IMR-90 (cell line): ENCODE results near the gene LAMC3. TPM values are rescaled to one million over a fixed set of nuclear protein-coding genes. Genes with fewer than 3 reads are reported as not detected.

Experiments used
- ATAC-seq: fragments of 200-7000 bp; cut with Tn5 transposase; 2 replicates; pipeline ENCODE4 v1.9.1; 2020; ENCODE audit warnings: low read depth, mild to moderate bottlenecking, moderate library complexity
- BruUV-seq: library from RNA; stranded (reverse); fragments of 400-500 nt; replicated peaks from 2 replicates; lab custom pipeline; 2021; lab: Mats Ljungman, UMichigan
- CTCF ChIA-PET: fragments of 300-600 bp; formaldehyde crosslinking; extraction: SDS; loops from one replicate; lab custom pipeline; 2021; ENCODE audit warnings: antibody characterized with exemption; lab: Yijun Ruan, JAX
- POLR2A ChIA-PET: fragments of 300-600 bp; sonication (Branson Sonifier 250); formaldehyde crosslinking; loops from one replicate; lab custom pipeline; 2022; ENCODE audit warnings: antibody characterized with exemption; ENCODE audit not compliant: unreplicated experiment; lab: Charles Lee
- DNase-seq: peaks from one replicate; pipeline ENCODE4 v3.0.0; 2013
- H2AFZ ChIP-seq: replicated peaks from 2 replicates; pipeline ENCODE3; 2013; ENCODE audit warnings: low read length, mild to moderate bottlenecking; ENCODE audit not compliant: poor library complexity
- H2AK5ac ChIP-seq: 2 replicates; pipeline ENCODE4 v1.6.1; 2013; ENCODE audit warnings: low read depth, low read length, inconsistent platforms
- H2AK9ac ChIP-seq: replicated peaks from 2 replicates; pipeline ENCODE3; 2013; ENCODE audit warnings: mild to moderate bottlenecking, low read depth, low read length, moderate library complexity; ENCODE audit not compliant: poor library complexity
- H2BK120ac ChIP-seq: 2 replicates; pipeline ENCODE4 v1.6.1; 2013; ENCODE audit warnings: low read depth, low read length, inconsistent platforms
- H2BK15ac ChIP-seq: 3 replicates; pipeline ENCODE4 v1.6.1; 2013; ENCODE audit warnings: low read depth, low read length, inconsistent platforms
- H2BK20ac ChIP-seq: 2 replicates; pipeline ENCODE4 v1.6.1; 2013; ENCODE audit warnings: low read depth, mild to moderate bottlenecking, inconsistent platforms, low read length, moderate library complexity
- H2BK5ac ChIP-seq: 2 replicates; pipeline ENCODE4 v1.6.1; 2013; ENCODE audit warnings: mild to moderate bottlenecking, low read depth, low read length, inconsistent platforms; ENCODE audit not compliant: poor library complexity, severe bottlenecking
- H3K14ac ChIP-seq: replicated peaks from 2 replicates; pipeline ENCODE4 v1.6.1; 2013; ENCODE audit warnings: low read depth, low read length, inconsistent platforms
- H3K18ac ChIP-seq: 2 replicates; pipeline ENCODE4 v1.6.1; 2013; ENCODE audit warnings: low read depth, low read length, control low read depth
- H3K23ac ChIP-seq: 2 replicates; pipeline ENCODE4 v1.6.1; 2013; ENCODE audit warnings: low read depth, low read length, inconsistent platforms
- H3K27ac ChIP-seq: 2 replicates; pipeline ENCODE4 v1.5.1; 2013; ENCODE audit warnings: mild to moderate bottlenecking, control low read depth, low read length; ENCODE audit not compliant: insufficient read depth
- H3K27me3 ChIP-seq: 2 replicates; pipeline ENCODE4 v1.6.1; 2013; ENCODE audit warnings: low read length; ENCODE audit not compliant: control insufficient read depth, insufficient read depth
- H3K36me3 ChIP-seq: 2 replicates; pipeline ENCODE4 v1.6.1; 2013; ENCODE audit warnings: low read length, mixed read lengths; ENCODE audit not compliant: control insufficient read depth, insufficient read depth
- H3K4ac ChIP-seq: 2 replicates; pipeline ENCODE4 v1.6.1; 2013; ENCODE audit warnings: low read depth, low read length, inconsistent platforms
- H3K4me1 ChIP-seq: 2 replicates; pipeline ENCODE4 v1.6.1; 2013; ENCODE audit warnings: low read length, mixed read lengths; ENCODE audit not compliant: control insufficient read depth, insufficient read depth
- H3K4me2 ChIP-seq: 2 replicates; pipeline ENCODE4 v1.6.1; 2013; ENCODE audit warnings: low read depth, mild to moderate bottlenecking, control low read depth, low read length, moderate library complexity
- H3K4me3 ChIP-seq: 2 replicates; pipeline ENCODE4 v1.5.1; 2013; ENCODE audit warnings: low read depth, mild to moderate bottlenecking, control low read depth, low read length, moderate library complexity; ENCODE audit not compliant: insufficient read depth
- H3K56ac ChIP-seq: 2 replicates; pipeline ENCODE4 v1.6.1; 2013; ENCODE audit warnings: low read length, inconsistent platforms; ENCODE audit not compliant: insufficient read depth; ENCODE audit errors: extremely low read depth
- H3K79me1 ChIP-seq, 2 experiments: 2 replicates each; pipeline ENCODE4 v1.6.1; 2013; ENCODE audit warnings: low read length in 2 of 2, inconsistent platforms in 1 of 2, low read depth in 1 of 2
- H3K9ac ChIP-seq: 2 replicates; pipeline ENCODE4 v1.6.1; 2013; ENCODE audit warnings: low read depth, low read length, control low read depth
- H3K9me1 ChIP-seq: 2 replicates; pipeline ENCODE4 v1.6.1; 2013; ENCODE audit warnings: low read length, inconsistent platforms; ENCODE audit not compliant: insufficient read depth
- H3K9me3 ChIP-seq: 2 replicates; pipeline ENCODE4 v1.6.1; 2013; ENCODE audit warnings: low read length; ENCODE audit not compliant: control insufficient read depth, insufficient read depth
- H4K20me1 ChIP-seq: 2 replicates; pipeline ENCODE4 v1.6.1; 2013; ENCODE audit warnings: low read length, inconsistent platforms; ENCODE audit not compliant: insufficient read depth
- H4K5ac ChIP-seq: 2 replicates; pipeline ENCODE4 v1.6.1; 2013; ENCODE audit warnings: mild to moderate bottlenecking, low read depth, low read length, control low read depth
- H4K8ac ChIP-seq, 2 experiments: 2 replicates each; pipeline ENCODE4 v1.6.1; 2013; ENCODE audit warnings: low read depth in 2 of 2, low read length in 2 of 2, control low read depth in 1 of 2, inconsistent platforms in 1 of 2
- H4K91ac ChIP-seq: 2 replicates; pipeline ENCODE4 v1.6.1; 2013; ENCODE audit warnings: low read depth, low read length, inconsistent platforms; ENCODE audit not compliant: insufficient read depth
- BHLHE40 ChIP-seq: fragments of 150-350 bp; IDR thresholded peaks from 2 replicates; pipeline ENCODE4 v1.6.1; 2016; ENCODE audit warnings: mild to moderate bottlenecking, low read depth, low read length
- CEBPB ChIP-seq: IDR thresholded peaks from 2 replicates; pipeline ENCODE4 v1.6.1; 2012; ENCODE audit warnings: low read depth, low read length, improper control_type of control experiment
- FOS ChIP-seq: fragments of 150-350 bp; IDR thresholded peaks from 2 replicates; pipeline ENCODE4 v1.6.1; 2016; ENCODE audit warnings: low read depth, low read length
- MAFK ChIP-seq: IDR thresholded peaks from 2 replicates; pipeline ENCODE4 v1.6.1; 2012; ENCODE audit warnings: low read depth, low read length, improper control_type of control experiment
- MXI1 ChIP-seq: IDR thresholded peaks from 2 replicates; pipeline ENCODE4 v1.6.1; 2012; ENCODE audit warnings: low read depth, mild to moderate bottlenecking, low read length, moderate library complexity, borderline replicate concordance
- NFE2L2 ChIP-seq: fragments of 150-350 bp; IDR thresholded peaks from 2 replicates; pipeline ENCODE4 v1.6.1; 2016; ENCODE audit warnings: low read depth, mild to moderate bottlenecking, low read length
- POLR2A ChIP-seq: IDR thresholded peaks from 2 replicates; pipeline ENCODE4 v1.6.1; 2012; ENCODE audit warnings: mild to moderate bottlenecking, low read depth, low read length
- RAD21 ChIP-seq: IDR thresholded peaks from 2 replicates; pipeline ENCODE4 v1.6.1; 2012; ENCODE audit warnings: low read length, improper control_type of control experiment
- RCOR1 ChIP-seq: IDR thresholded peaks from 2 replicates; pipeline ENCODE4 v1.6.1; 2012; ENCODE audit warnings: mild to moderate bottlenecking, low read length, improper control_type of control experiment; ENCODE audit not compliant: insufficient replicate concordance
- RFX5 ChIP-seq: IDR thresholded peaks from 2 replicates; pipeline ENCODE4 v1.8.0; 2012; ENCODE audit warnings: low read depth, mild to moderate bottlenecking, low read length, moderate library complexity
- WGBS, 2 experiments: methylation state at CpG; one replicate each; pipeline versions ENCODE4 v1.1.5 to v1.1.7; 2013; ENCODE audit warnings: missing lambda C conversion rate in 2 of 2; ENCODE audit not compliant: insufficient read length in 1 of 2; ENCODE audit errors: extremely low coverage in 2 of 2; 5-methylcytosine and 5-hydroxymethylcytosine counted together
- dilution Hi-C: fragments of 300-500 bp; cut with HindIII; formaldehyde crosslinking; loops from one replicate; pipeline ENCODE4 v1.14.3; 2018; ENCODE audit warnings: low sequenced_read_pairs; ENCODE audit not compliant: unreplicated experiment
- in situ Hi-C: fragments of 300-500 bp; cut with MboI; formaldehyde crosslinking; loops from 3 replicates; pipeline ENCODE4 v1.14.3; 2019; ENCODE audit warnings: low sequenced_read_pairs, inconsistent platforms, mixed read lengths
- intact Hi-C: fragments of 100-400 bp; cut with micrococcal nuclease; formaldehyde crosslinking; loops from 2 replicates; pipeline ENCODE4 v1.10.0; 2022
- polyA plus RNA-seq, 3 experiments: library from polyadenylated mRNA; depleted of rRNA; stranded (reverse); fragments of >200 nt; gene quantifications; 2 replicates each; pipeline ENCODE4 v1.2.3, GENCODE V29; 2012; ENCODE audit warnings: low replicate concordance in 1 of 3
- total RNA-seq: library from RNA; depleted of rRNA; stranded (reverse); fragments of >200 nt; gene quantifications from 2 replicates; pipeline ENCODE4 v1.2.3, GENCODE V29; 2012
- TF ChIP-seq, protein P1 (sequence below): conservative IDR thresholded peaks from 2 replicates; pipeline ENCODE4 v1.5.1; 2012; ENCODE audit warnings: mild to moderate bottlenecking, low read depth, low read length, improper control_type of control experiment
- TF ChIP-seq, protein P2 (sequence below): fragments of 150-350 bp; IDR thresholded peaks from 2 replicates; pipeline ENCODE4 v1.6.1; 2017; ENCODE audit warnings: mild to moderate bottlenecking, antibody characterized with exemption, low read length, low read depth
- TF ChIP-seq, protein P3 (sequence below): fragments of 150-350 bp; IDR thresholded peaks from 2 replicates; pipeline ENCODE4 v1.6.1; 2016; ENCODE audit warnings: low read depth, mild to moderate bottlenecking, low read length, moderate library complexity, borderline replicate concordance

The LAMC3 gene
- total and polyA plus RNA-seq, 2 of the 4 experiments (the other 2 are of a cell fraction) = not detected

- no TSS peak for BruUV-seq
- Histone ChIP-seq H3K27me3 (peaks cover 15% of the 10 kb centered on the region), H4K8ac (no peak overlapping the region), H3K79me1 (no peaks in the 10 kb centered on the region), H3K14ac (no peak overlapping the region), H4K20me1 (0 out of 2 replicates have a peak, but pooled peaks cover 3% of the 10 kb centered on the region), H3K4me2 (no peak overlapping the region), H2AFZ (peak overlapping the region; percentile 14), H2BK15ac (no peak overlapping the region), H2BK20ac (no peak overlapping the region), H3K9me1 (peaks cover 7% of the 10 kb centered on the region; the same call in 1 of the 2 replicates), H3K9me3 (no peaks in the 10 kb centered on the region), H3K27ac (no peak overlapping the region), H3K9ac (no peak overlapping the region), H4K91ac (no peak overlapping the region), H3K56ac (no peak overlapping the region), H2AK9ac (peak overlapping the region; percentile 79), H3K23ac (no peak overlapping the region), H3K4me3 (no peak overlapping the region), H2BK120ac (no peak overlapping the region), H2BK5ac (no peak overlapping the region), H4K5ac (no peak overlapping the region), H3K4me1 (peaks cover 10% of the 10 kb centered on the region; the same call in 1 of the 2 replicates), H2AK5ac (no peak overlapping the region), H3K18ac (no peak overlapping the region), H3K4ac (no peak overlapping the region), H3K36me3 (no peaks in the 10 kb centered on the region)
- in situ Hi-C loops = loop anchor here (5.0 kb wide), 1 partner anchor 287 kb away; no protein-coding TSS in a partner anchor
- no peak for DNase-seq
- intact Hi-C loops = loop anchor here (5.0 kb wide), 3 partner anchors 57 to 222 kb away; partner anchors contain the start of gene FIBCD1
- POLR2A ChIA-PET = no interaction called here
- CTCF ChIA-PET = no interaction called here
- dilution Hi-C loops = no loop called here
- WGBS, 2 experiments = 78% methylated on average over 3 of the region's 6 CpGs; no CpG with 5 or more reads in 1 of the 2 experiments
- TF ChIP-seq, protein P1, sequence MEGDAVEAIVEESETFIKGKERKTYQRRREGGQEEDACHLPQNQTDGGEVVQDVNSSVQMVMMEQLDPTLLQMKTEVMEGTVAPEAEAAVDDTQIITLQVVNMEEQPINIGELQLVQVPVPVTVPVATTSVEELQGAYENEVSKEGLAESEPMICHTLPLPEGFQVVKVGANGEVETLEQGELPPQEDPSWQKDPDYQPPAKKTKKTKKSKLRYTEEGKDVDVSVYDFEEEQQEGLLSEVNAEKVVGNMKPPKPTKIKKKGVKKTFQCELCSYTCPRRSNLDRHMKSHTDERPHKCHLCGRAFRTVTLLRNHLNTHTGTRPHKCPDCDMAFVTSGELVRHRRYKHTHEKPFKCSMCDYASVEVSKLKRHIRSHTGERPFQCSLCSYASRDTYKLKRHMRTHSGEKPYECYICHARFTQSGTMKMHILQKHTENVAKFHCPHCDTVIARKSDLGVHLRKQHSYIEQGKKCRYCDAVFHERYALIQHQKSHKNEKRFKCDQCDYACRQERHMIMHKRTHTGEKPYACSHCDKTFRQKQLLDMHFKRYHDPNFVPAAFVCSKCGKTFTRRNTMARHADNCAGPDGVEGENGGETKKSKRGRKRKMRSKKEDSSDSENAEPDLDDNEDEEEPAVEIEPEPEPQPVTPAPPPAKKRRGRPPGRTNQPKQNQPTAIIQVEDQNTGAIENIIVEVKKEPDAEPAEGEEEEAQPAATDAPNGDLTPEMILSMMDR = no peak
- no peak for TF ChIP-seq NFE2L2
- TF ChIP-seq FOS = no peak
- TF ChIP-seq BHLHE40 = no peak
- TF ChIP-seq, protein P2, sequence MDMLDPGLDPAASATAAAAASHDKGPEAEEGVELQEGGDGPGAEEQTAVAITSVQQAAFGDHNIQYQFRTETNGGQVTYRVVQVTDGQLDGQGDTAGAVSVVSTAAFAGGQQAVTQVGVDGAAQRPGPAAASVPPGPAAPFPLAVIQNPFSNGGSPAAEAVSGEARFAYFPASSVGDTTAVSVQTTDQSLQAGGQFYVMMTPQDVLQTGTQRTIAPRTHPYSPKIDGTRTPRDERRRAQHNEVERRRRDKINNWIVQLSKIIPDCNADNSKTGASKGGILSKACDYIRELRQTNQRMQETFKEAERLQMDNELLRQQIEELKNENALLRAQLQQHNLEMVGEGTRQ = no peak
- no peak for TF ChIP-seq RCOR1
- TF ChIP-seq POLR2A = no peak
- TF ChIP-seq MXI1 = no peak
- no peak for TF ChIP-seq MAFK
- TF ChIP-seq CEBPB = no peak
- no peak for TF ChIP-seq RFX5
- TF ChIP-seq RAD21 = no peak
- TF ChIP-seq, protein P3, sequence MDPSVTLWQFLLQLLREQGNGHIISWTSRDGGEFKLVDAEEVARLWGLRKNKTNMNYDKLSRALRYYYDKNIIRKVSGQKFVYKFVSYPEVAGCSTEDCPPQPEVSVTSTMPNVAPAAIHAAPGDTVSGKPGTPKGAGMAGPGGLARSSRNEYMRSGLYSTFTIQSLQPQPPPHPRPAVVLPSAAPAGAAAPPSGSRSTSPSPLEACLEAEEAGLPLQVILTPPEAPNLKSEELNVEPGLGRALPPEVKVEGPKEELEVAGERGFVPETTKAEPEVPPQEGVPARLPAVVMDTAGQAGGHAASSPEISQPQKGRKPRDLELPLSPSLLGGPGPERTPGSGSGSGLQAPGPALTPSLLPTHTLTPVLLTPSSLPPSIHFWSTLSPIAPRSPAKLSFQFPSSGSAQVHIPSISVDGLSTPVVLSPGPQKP = no peak
- ATAC-seq = no peak
Measured at GRCh38 chr9:130994135-130995085, 14.6 kb upstream of the LAMC3 start.
